Measurements from ENCODE around the gene ZNF345.

Gene ZNF345

GRCh38 chr19:36850559-36851442 is at the start of gene ZNF345:
Gene ZNF345 (plus strand): TSS chr19:36850876. CDS start chr19:36876831, 25,955 bp downstream.
- TF ChIP-seq CTCF (conservative IDR thresholded peaks at IDR 0.05; ENCODE audit: low read length), result no peak
- H3K4me3 ChIP-seq (ENCODE audit: low read length), result peak within 1 kb of the TSS; percentile 99
- peak; percentile 93 for DNase-seq (ENCODE audit: low read depth)

- DNase-seq (ENCODE audit: low read depth), result no peak
- H3K4me3 ChIP-seq (ENCODE audit: low read length), result no peak overlapping the region
- no peak for TF ChIP-seq CTCF (conservative IDR thresholded peaks at IDR 0.05; ENCODE audit: low read length)
These were observed 45.3 kb upstream of the ZNF345 start for GRCh38 chr19:36805364-36805763.

GRCh38 chr19:36807029-36807428 is 43.6 kb upstream of the ZNF345 start:
- TF ChIP-seq CTCF (conservative IDR thresholded peaks at IDR 0.05; ENCODE audit: low read length), result no peak
- no peak for DNase-seq (ENCODE audit: low read depth)
- H3K4me3 ChIP-seq (ENCODE audit: low read length), result no peak overlapping the region

- TF ChIP-seq CTCF (conservative IDR thresholded peaks at IDR 0.05; ENCODE audit: low read length), result no peak
- H3K4me3 ChIP-seq (ENCODE audit: low read length), result no peak overlapping the region
- no peak for DNase-seq (ENCODE audit: low read depth)
These were observed 31.5 kb upstream of the ZNF345 start for GRCh38 chr19:36819130-36819630.

- no peak for TF ChIP-seq CTCF (conservative IDR thresholded peaks at IDR 0.05; ENCODE audit: low read length)
- no peak overlapping the region for H3K4me3 ChIP-seq (ENCODE audit: low read length)
- no peak for DNase-seq (ENCODE audit: low read depth)
These were observed 28.9 kb upstream of the ZNF345 start for GRCh38 chr19:36821758-36822157.

- H3K4me3 ChIP-seq (ENCODE audit: low read length), result no peak overlapping the region
- no peak for TF ChIP-seq CTCF (conservative IDR thresholded peaks at IDR 0.05; ENCODE audit: low read length)
- DNase-seq (ENCODE audit: low read depth), result no peak
These were observed 17.2 kb upstream of the ZNF345 start for GRCh38 chr19:36833430-36833829.

All from AG10803 (cell line).